ENCODE measurements around the gene MZT2B. TPM values are rescaled to one million over a fixed set of nuclear protein-coding genes. Genes with fewer than 3 reads are reported as not detected.
A peak's percentile ranks its signal among the peaks of the same experiment; 100 is the strongest.
"Not testable (repeated sequence)": the region's sequence is repeated elsewhere in the genome, so short reads cannot be mapped to it uniquely, and the experiment has no call there.

Gene MZT2B
- total and polyA plus RNA-seq, 2 donors = 50.4 to 251 TPM

- not testable (repeated sequence) for H3K4me3 ChIP-seq (ENCODE audit: low read depth, low read length); H3K36me3 ChIP-seq (ENCODE audit: insufficient read depth); DNase-seq (ENCODE audit: extremely low spot score); H3K4me1 ChIP-seq (ENCODE audit: insufficient read depth); H3K27ac ChIP-seq (ENCODE audit: low read depth)
- WGBS = 84% methylated on average over 3 of the region's 3 CpGs
Observed at GRCh38 chr2:130192451-130192850, 10.4 kb downstream of the MZT2B start.

- H3K4me3 ChIP-seq (ENCODE audit: low read depth, low read length); DNase-seq (ENCODE audit: extremely low spot score); H3K4me1 ChIP-seq (ENCODE audit: insufficient read depth); H3K27ac ChIP-seq (ENCODE audit: low read depth); H3K36me3 ChIP-seq (ENCODE audit: insufficient read depth): not testable (repeated sequence)
- WGBS = 88% methylated on average over 22 of the region's 22 CpGs
Observed at GRCh38 chr2:130193824-130194223, 11.8 kb downstream of the MZT2B start.

DNA sequence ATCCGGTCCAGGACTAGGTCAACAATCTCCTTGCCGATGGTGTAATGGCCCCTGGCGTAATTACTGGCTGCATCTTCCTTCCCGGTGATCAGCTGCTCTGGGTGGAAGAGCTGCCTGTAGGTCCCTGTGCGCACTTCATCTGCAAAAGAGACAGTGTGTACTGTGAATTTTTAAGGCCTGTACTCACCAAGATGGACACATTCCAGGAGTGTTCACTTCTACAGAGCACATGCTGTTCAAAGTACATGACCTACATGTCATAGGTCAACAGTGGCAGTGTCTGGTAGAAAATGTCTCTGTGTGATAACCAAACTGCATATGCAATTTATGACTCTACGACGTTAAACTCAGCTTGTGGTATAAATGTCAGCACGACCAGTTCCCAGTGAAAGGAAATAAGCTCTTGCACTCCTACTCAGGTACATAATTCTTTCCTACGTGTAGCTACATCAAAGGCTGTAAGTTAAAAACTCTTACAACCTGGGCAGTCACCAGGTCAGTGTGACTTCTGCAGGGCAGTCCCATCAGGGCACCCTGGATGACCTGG lies 13.1 kb downstream of the MZT2B start:
- not testable (repeated sequence) for H3K4me3 ChIP-seq (ENCODE audit: low read depth, low read length); H3K4me1 ChIP-seq (ENCODE audit: insufficient read depth); H3K27ac ChIP-seq (ENCODE audit: low read depth); H3K36me3 ChIP-seq (ENCODE audit: insufficient read depth); DNase-seq (ENCODE audit: extremely low spot score)
- WGBS = 83% methylated on average over 9 of the region's 9 CpGs

DNA sequence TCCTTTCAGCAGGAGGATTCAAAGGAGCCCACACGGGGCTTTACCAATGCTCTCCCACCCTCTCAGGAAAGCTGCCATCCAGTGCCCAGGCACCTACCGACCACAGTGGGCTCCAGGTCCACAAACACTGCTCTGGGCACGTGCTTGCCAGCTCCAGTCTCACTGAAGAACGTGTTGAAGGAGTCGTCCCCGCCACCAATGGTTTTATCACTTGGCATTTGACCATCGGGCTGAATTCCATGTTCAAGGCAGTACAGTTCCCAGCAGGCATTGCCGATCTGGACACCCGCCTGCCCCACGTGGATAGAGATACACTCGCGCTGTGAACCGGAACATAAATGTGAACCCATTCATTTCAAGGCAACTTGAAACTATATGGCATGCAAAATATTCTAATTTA lies 14.0 kb downstream of the MZT2B start:
- not testable (repeated sequence) for H3K27ac ChIP-seq (ENCODE audit: low read depth); DNase-seq (ENCODE audit: extremely low spot score); H3K4me1 ChIP-seq (ENCODE audit: insufficient read depth); H3K4me3 ChIP-seq (ENCODE audit: low read depth, low read length); H3K36me3 ChIP-seq (ENCODE audit: insufficient read depth)
- WGBS = 82% methylated on average over 10 of the region's 13 CpGs

GRCh38 chr2:130198343-130198742 lies 16.3 kb downstream of the MZT2B start, which contains the start of gene TUBA3E:
TSS of gene TUBA3E (minus strand) at chr2:130198439. CDS start at chr2:130198360, 79 bp downstream.
- DNase-seq (ENCODE audit: extremely low spot score) = no peak
- H3K4me1 ChIP-seq (ENCODE audit: insufficient read depth) = no peaks in the 10 kb centered on the region

GRCh38 chr2:130202518-130202917 lies 20.5 kb downstream of the MZT2B start:
- H3K27ac ChIP-seq (ENCODE audit: low read depth); H3K36me3 ChIP-seq (ENCODE audit: insufficient read depth); H3K4me3 ChIP-seq (ENCODE audit: low read depth, low read length); H3K4me1 ChIP-seq (ENCODE audit: insufficient read depth); DNase-seq (ENCODE audit: extremely low spot score): not testable (repeated sequence)
- WGBS = 40% methylated on average over 4 of the region's 7 CpGs

More at GRCh38 chr2:130198343-130198742, 16.3 kb downstream of the MZT2B start, which contains the start of gene TUBA3E:
- WGBS = 96% methylated on average over 26 of the region's 26 CpGs
- H3K4me3 ChIP-seq (ENCODE audit: low read depth, low read length) = no peak within 1 kb of the TSS
- H3K27ac ChIP-seq (ENCODE audit: low read depth) = no peak within 1 kb of the TSS
- no peaks in the 10 kb centered on the region for H3K36me3 ChIP-seq (ENCODE audit: insufficient read depth)

DNA sequence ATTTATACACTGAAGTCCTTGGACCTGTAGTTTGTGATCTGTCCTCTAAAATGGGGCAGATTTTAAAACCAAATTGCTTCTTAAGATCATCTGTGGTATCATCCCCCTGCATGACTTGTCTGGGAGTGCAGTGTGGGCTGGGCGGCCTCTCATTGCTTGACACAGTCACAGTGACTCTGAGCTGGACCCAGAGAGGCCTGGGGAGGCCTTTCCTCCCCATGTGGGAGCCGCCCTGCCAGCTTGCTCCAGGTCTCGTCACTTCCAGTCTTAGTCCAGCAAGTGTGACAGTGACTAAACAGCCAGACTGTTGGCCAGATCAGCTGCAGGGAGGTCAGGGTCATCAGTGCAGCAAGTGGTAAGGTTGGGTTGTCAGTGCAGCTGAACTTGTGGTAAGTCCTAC lies 21.1 kb downstream of the MZT2B start:
- 71% methylated on average over 3 of the region's 3 CpGs for WGBS
- not testable (repeated sequence) for H3K36me3 ChIP-seq (ENCODE audit: insufficient read depth); H3K4me1 ChIP-seq (ENCODE audit: insufficient read depth); DNase-seq (ENCODE audit: extremely low spot score); H3K4me3 ChIP-seq (ENCODE audit: low read depth, low read length); H3K27ac ChIP-seq (ENCODE audit: low read depth)

DNA sequence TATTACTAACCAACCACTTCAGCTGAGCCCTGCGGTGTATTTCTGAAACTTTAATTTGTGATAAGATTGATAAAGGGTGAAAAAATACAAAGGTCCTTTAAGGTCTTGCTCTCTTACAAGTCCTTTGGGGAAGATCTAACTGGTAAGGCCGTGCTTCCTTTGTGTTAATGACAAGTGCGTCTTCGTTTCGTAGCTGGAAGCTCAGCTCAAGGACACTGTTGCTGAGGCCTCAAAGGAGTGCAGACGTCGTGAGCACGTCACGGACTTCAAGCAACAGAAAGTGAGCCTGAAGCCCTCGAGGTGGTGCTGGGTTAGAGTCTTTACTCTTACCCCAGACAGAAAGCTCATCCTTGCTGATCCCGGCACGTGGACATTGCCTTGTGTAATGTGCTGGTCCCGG lies 25.0 kb downstream of the MZT2B start:
- not testable (repeated sequence) for H3K27ac ChIP-seq (ENCODE audit: low read depth); DNase-seq (ENCODE audit: extremely low spot score); H3K4me1 ChIP-seq (ENCODE audit: insufficient read depth); H3K36me3 ChIP-seq (ENCODE audit: insufficient read depth); H3K4me3 ChIP-seq (ENCODE audit: low read depth, low read length)
- 82% methylated on average over 13 of the region's 13 CpGs for WGBS

GRCh38 chr2:130219147-130219546 lies 37.1 kb downstream of the MZT2B start:
- DNase-seq (ENCODE audit: extremely low spot score); H3K27ac ChIP-seq (ENCODE audit: low read depth); H3K4me1 ChIP-seq (ENCODE audit: insufficient read depth); H3K36me3 ChIP-seq (ENCODE audit: insufficient read depth); H3K4me3 ChIP-seq (ENCODE audit: low read depth, low read length): not testable (repeated sequence)
- WGBS = 89% methylated on average over 2 of the region's 2 CpGs

DNA sequence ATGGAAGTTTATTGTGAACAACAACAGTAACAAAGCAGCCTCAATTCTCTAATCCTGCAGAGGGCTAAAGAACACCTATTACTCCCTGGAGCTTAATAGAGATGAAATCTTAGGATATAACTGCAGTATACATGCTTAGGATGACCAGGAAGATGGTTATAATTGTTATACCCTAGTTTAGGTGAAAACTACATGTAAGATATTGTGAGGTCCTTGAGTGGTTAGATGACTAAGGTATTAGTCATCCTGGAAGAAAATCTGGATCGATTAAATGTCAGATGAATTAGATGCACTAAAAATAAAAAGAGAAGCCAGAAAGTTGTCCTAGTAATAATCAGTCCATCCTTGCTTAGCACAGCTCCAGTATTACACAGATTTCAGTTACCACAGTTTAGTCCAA lies 38.4 kb downstream of the MZT2B start:
- not testable (repeated sequence) for H3K36me3 ChIP-seq (ENCODE audit: insufficient read depth); H3K27ac ChIP-seq (ENCODE audit: low read depth); H3K4me3 ChIP-seq (ENCODE audit: low read depth, low read length); H3K4me1 ChIP-seq (ENCODE audit: insufficient read depth); DNase-seq (ENCODE audit: extremely low spot score)
- no CpG with 5 or more reads among the region's 1 CpG for WGBS

DNA sequence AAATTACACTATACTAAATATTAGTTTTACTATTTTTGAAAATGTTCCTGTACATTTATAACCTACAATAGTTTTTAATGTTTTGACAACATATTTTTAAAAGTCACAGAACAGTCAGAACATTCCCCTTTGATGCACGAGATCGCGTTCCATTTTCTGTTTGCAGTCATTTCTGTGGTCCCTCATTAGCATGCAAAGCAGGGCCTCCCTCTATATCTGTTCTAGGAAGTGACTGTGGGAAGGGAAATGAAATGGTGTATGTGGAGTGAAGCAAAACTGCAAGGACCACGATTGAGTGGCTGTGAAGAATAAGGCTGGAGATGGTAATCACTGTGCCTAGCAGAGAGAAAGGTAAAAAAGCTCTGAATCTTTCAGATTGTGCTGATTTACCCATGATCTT lies 40.5 kb downstream of the MZT2B start:
- H3K27ac ChIP-seq (ENCODE audit: low read depth); H3K4me3 ChIP-seq (ENCODE audit: low read depth, low read length); H3K36me3 ChIP-seq (ENCODE audit: insufficient read depth); DNase-seq (ENCODE audit: extremely low spot score); H3K4me1 ChIP-seq (ENCODE audit: insufficient read depth): not testable (repeated sequence)
- 41% methylated on average over 4 of the region's 4 CpGs for WGBS

- WGBS = 90% methylated on average over 21 of the region's 21 CpGs
Observed at GRCh38 chr2:130228005-130228404, 45.9 kb downstream of the MZT2B start.

DNA sequence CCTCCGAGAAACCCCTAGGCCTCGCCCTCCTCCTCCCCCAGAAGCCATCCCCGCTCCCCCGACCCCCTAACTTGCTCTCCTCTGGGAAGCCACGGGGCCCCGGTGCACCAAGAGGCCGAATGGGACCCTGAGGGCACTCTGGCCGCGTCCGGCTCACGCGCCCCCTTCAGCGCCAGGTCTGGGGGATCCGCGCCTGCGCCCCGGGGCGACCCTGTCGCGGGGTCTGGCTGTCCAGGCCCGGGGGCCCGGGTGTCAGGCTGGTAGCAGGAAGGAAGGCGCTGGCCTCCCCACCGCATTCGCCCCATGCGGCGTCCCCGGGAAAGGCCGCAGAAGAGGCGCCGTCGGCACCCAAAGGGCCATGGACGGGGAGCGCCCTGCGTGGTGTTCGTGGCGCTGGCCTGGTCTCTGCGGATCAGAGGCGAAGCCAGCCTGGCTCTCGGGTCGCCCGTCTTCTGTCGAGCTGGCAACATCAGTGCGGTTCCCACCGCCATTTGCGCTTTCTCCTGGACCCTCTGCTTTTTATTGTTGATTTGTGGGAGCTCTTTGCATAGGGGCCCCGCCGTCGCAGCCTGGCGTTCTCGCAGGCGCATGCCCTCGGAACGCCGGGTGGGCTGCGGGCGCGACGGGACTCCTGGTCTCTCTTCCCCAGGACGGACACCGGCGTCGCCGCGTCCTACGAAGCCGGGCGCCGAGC lies 46.6 kb downstream of the MZT2B start:
- 84% methylated on average over 69 of the region's 69 CpGs for WGBS
- not testable (repeated sequence) for H3K27ac ChIP-seq (ENCODE audit: low read depth); H3K4me1 ChIP-seq (ENCODE audit: insufficient read depth); DNase-seq (ENCODE audit: extremely low spot score); H3K36me3 ChIP-seq (ENCODE audit: insufficient read depth)
- peak overlapping the region; percentile 11 for H3K4me3 ChIP-seq (ENCODE audit: low read depth, low read length)

More at GRCh38 chr2:130228005-130228404, 45.9 kb downstream of the MZT2B start:
- H3K4me3 ChIP-seq (ENCODE audit: low read depth, low read length); DNase-seq (ENCODE audit: extremely low spot score); H3K27ac ChIP-seq (ENCODE audit: low read depth); H3K4me1 ChIP-seq (ENCODE audit: insufficient read depth); H3K36me3 ChIP-seq (ENCODE audit: insufficient read depth): not testable (repeated sequence)

GRCh38 chr2:130229161-130229510 lies 47.1 kb downstream of the MZT2B start:
- DNase-seq (ENCODE audit: extremely low spot score) = not testable (repeated sequence)
- WGBS = 41% methylated on average over 48 of the region's 48 CpGs

More at GRCh38 chr2:130229161-130229510, 47.1 kb downstream of the MZT2B start:
- not testable (repeated sequence) for H3K36me3 ChIP-seq (ENCODE audit: insufficient read depth); H3K27ac ChIP-seq (ENCODE audit: low read depth); H3K4me1 ChIP-seq (ENCODE audit: insufficient read depth)
- H3K4me3 ChIP-seq (ENCODE audit: low read depth, low read length) = peak overlapping the region; percentile 11
